ENCODE data around the gene HHAT.

GRCh38 chr1:210347112-210347511 lies 18.4 kb downstream of the HHAT start:
- TF ChIP-seq CTCF (IDR thresholded peaks at IDR 0.05) (no peak), ZFX (IDR thresholded peaks at IDR 0.05; ENCODE audit: borderline replicate concordance) (no peak)

Measured in 22Rv1 (cell line).